HL-60 (cell line): ENCODE results near the gene SCUBE2.

Experiments
- CTCF ChIP-seq: IDR thresholded peaks from one replicate; pipeline ENCODE4 v1.5.1; 2011; ENCODE audit warnings: low read length, control low read depth, inconsistent platforms; ENCODE audit not compliant: insufficient read depth
- GABPA ChIP-seq: IDR thresholded peaks from 2 replicates; pipeline ENCODE4 v1.6.1; 2012; ENCODE audit warnings: low read depth

- TF ChIP-seq CTCF: no peak
- no peak for TF ChIP-seq GABPA
Measured at GRCh38 chr11:9099617-9100016, 8.2 kb upstream of the SCUBE2 start.
